MM.1S (cell line): ENCODE results near the gene CER1.
A peak's percentile ranks its signal among the peaks of the same experiment; 100 is the strongest.

Experiments
- DNase-seq: peaks from one replicate; pipeline ENCODE4 v3.0.0-alpha.2; 2015
- H2AFZ ChIP-seq: fragments of 300-600 bp; sonication (generic); 2 replicates; pipeline ENCODE4 v1.6.0; 2016; ENCODE audit warnings: antibody characterized with exemption, low read length
- H3F3A ChIP-seq: fragments of 300-600 bp; sonication (generic); 2 replicates; pipeline ENCODE4 v1.6.1; 2016; ENCODE audit warnings: mild to moderate bottlenecking, antibody characterized with exemption, low read length, moderate library complexity, mixed read lengths; ENCODE audit not compliant: insufficient read depth
- H3K27ac ChIP-seq: fragments of 300-600 bp; sonication (generic); 2 replicates; pipeline ENCODE4 v1.5.1; 2016; ENCODE audit warnings: mild to moderate bottlenecking, low read length
- H3K27me3 ChIP-seq: fragments of 300-600 bp; sonication (generic); replicated peaks from 2 replicates; pipeline ENCODE4 v1.6.0; 2016; ENCODE audit warnings: low read length; ENCODE audit not compliant: insufficient read depth
- H3K36me3 ChIP-seq: fragments of 300-600 bp; sonication (generic); replicated peaks from 2 replicates; pipeline ENCODE4 v1.6.1; 2016; ENCODE audit warnings: mild to moderate bottlenecking, low read length, mixed read lengths; ENCODE audit not compliant: insufficient read depth
- H3K4me1 ChIP-seq: fragments of 300-600 bp; sonication (generic); 2 replicates; pipeline ENCODE4 v1.6.1; 2016; ENCODE audit warnings: low read length, mixed read lengths
- H3K4me2 ChIP-seq: fragments of 300-600 bp; sonication (generic); 2 replicates; pipeline ENCODE4 v1.6.0; 2016; ENCODE audit warnings: low read depth, low read length
- H3K4me3 ChIP-seq: fragments of 300-600 bp; sonication (generic); 2 replicates; pipeline ENCODE4 v1.5.1; 2016; ENCODE audit warnings: low read length, mixed read lengths
- H3K79me2 ChIP-seq: fragments of 300-600 bp; sonication (generic); 2 replicates; pipeline ENCODE4 v1.6.1; 2016; ENCODE audit warnings: mixed run types, low read length, mixed read lengths
- H3K9ac ChIP-seq: fragments of 300-600 bp; sonication (generic); 2 replicates; pipeline ENCODE4 v1.6.1; 2016; ENCODE audit warnings: low read length, mixed read lengths
- H3K9me2 ChIP-seq: fragments of 300-600 bp; sonication (generic); replicated peaks from 2 replicates; pipeline ENCODE4 v1.6.1; 2016; ENCODE audit warnings: mild to moderate bottlenecking, low read length, mixed read lengths; ENCODE audit not compliant: insufficient read depth
- H3K9me3 ChIP-seq: fragments of 300-600 bp; sonication (generic); replicated peaks from 2 replicates; pipeline ENCODE4 v1.6.1; 2016; ENCODE audit warnings: mild to moderate bottlenecking, low read length, mixed read lengths; ENCODE audit not compliant: insufficient read depth
- H4K20me1 ChIP-seq: fragments of 300-600 bp; sonication (generic); 2 replicates; pipeline ENCODE4 v1.6.1; 2016; ENCODE audit warnings: mild to moderate bottlenecking, low read length, moderate library complexity, mixed read lengths; ENCODE audit not compliant: insufficient read depth
- EZH2 ChIP-seq: fragments of 300-600 bp; sonication (generic); optimal IDR thresholded peaks from 2 replicates; pipeline ENCODE3; 2017; ENCODE audit warnings: low read depth, mild to moderate bottlenecking, antibody characterized with exemption, low read length, mixed read lengths
- EZH2phosphoT487 ChIP-seq: fragments of 300-600 bp; sonication (generic); IDR thresholded peaks from 2 replicates; pipeline ENCODE4 v1.6.1; 2018; ENCODE audit warnings: antibody characterized with exemption, low read length
- TF ChIP-seq, protein P1 (sequence below): fragments of 300-600 bp; sonication (generic); IDR thresholded peaks from 2 replicates; pipeline ENCODE4 v1.5.1; 2016; ENCODE audit warnings: antibody characterized with exemption, low read length, mixed read lengths

CER1 gene

DNA sequence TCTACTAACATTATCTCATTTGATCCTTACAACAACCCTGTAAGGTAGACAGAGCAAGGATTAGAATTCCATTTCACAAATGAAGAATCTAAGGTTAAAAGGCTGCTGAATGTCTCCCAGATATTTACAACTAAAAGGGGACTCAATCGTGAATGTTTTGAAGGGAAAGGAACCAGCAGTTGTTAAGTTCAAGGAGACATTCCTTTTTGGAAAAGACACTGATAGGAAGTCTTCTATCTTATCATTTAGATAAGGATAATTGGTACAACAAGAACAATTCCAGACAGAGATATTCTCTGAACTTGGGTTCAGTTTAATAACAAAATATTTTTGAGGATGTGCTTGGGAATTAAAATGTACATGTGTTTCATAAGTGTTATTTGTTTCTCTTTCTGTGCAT, 37.5 kb upstream of the CER1 start:
- no peak overlapping the region for H3K4me2 ChIP-seq
- no peak overlapping the region for H2AFZ ChIP-seq
- no peak overlapping the region for H3K27ac ChIP-seq
- H3K9me3 ChIP-seq: no peaks in the 10 kb centered on the region
- H3K9ac ChIP-seq: no peak overlapping the region
- no peaks in the 10 kb centered on the region for H3K27me3 ChIP-seq
- no peaks in the 10 kb centered on the region for H3K9me2 ChIP-seq
- H3F3A ChIP-seq: no peaks in the 10 kb centered on the region
- H3K79me2 ChIP-seq: no peaks in the 10 kb centered on the region
- TF ChIP-seq EZH2: no peak
- TF ChIP-seq EZH2phosphoT487: no peak
- TF ChIP-seq, protein P1, sequence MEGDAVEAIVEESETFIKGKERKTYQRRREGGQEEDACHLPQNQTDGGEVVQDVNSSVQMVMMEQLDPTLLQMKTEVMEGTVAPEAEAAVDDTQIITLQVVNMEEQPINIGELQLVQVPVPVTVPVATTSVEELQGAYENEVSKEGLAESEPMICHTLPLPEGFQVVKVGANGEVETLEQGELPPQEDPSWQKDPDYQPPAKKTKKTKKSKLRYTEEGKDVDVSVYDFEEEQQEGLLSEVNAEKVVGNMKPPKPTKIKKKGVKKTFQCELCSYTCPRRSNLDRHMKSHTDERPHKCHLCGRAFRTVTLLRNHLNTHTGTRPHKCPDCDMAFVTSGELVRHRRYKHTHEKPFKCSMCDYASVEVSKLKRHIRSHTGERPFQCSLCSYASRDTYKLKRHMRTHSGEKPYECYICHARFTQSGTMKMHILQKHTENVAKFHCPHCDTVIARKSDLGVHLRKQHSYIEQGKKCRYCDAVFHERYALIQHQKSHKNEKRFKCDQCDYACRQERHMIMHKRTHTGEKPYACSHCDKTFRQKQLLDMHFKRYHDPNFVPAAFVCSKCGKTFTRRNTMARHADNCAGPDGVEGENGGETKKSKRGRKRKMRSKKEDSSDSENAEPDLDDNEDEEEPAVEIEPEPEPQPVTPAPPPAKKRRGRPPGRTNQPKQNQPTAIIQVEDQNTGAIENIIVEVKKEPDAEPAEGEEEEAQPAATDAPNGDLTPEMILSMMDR: no peak
- DNase-seq: no peak
- no peaks in the 10 kb centered on the region for H4K20me1 ChIP-seq
- no peaks in the 10 kb centered on the region for H3K36me3 ChIP-seq
- no peaks in the 10 kb centered on the region for H3K4me1 ChIP-seq
- H3K4me3 ChIP-seq: no peak overlapping the region

DNA sequence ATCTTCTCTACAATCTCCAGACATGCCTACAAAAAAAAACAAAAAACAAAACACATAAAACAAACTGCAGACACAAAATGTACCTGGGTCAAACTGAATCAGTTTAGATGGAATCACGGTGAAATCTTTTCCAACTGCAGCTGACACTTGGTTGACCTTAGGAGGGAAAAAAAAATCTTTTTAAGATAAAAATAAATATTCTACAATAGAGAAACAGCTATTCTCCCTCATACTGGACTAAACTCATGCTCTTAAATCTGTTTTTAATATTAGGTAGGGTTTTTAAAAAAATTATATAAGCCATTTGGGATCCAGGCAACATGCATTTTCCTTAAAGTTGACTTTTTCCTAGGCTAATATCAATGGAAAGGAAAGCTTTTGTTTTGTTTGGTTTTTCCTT, 33.8 kb upstream of the CER1 start:
- no peaks in the 10 kb centered on the region for H3F3A ChIP-seq
- no peaks in the 10 kb centered on the region for H3K79me2 ChIP-seq
- no peak overlapping the region for H3K4me2 ChIP-seq
- no peak for DNase-seq
- H3K9me3 ChIP-seq: no peaks in the 10 kb centered on the region
- no peaks in the 10 kb centered on the region for H3K27me3 ChIP-seq
- no peaks in the 10 kb centered on the region for H4K20me1 ChIP-seq
- H3K9me2 ChIP-seq: no peaks in the 10 kb centered on the region
- no peak overlapping the region for H3K27ac ChIP-seq
- no peaks in the 10 kb centered on the region for H3K36me3 ChIP-seq
- no peak overlapping the region for H3K9ac ChIP-seq
- no peaks in the 10 kb centered on the region for H3K4me1 ChIP-seq
- no peak overlapping the region for H3K4me3 ChIP-seq
- H2AFZ ChIP-seq: no peak overlapping the region
- TF ChIP-seq, protein P1: no peak
- TF ChIP-seq EZH2: no peak
- TF ChIP-seq EZH2phosphoT487: no peak

DNA sequence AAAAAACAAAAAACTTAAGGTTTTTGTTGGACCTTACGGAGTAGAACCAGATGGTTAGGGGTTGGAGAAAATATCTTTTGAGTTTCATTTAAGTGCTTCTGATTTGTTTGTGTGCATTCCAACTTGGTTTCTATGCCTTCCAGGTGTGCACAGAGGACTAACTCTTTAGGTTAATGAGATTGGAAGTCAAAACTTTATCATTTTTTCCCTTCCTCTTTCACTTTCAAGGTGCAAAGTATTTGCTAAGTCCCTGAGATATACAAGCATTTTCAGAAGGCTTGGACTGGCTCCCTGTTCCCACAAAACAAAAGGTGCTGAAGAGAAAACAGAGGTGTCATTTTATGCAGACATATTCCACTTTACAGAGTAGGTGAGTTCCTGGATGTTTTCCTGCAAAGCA, 30.3 kb upstream of the CER1 start:
- H3K4me1 ChIP-seq: no peaks in the 10 kb centered on the region
- H3K4me2 ChIP-seq: peak overlapping the region; percentile 32; the same call in 1 of the 2 replicates
- no peaks in the 10 kb centered on the region for H3K79me2 ChIP-seq
- no peak overlapping the region for H3K4me3 ChIP-seq
- H4K20me1 ChIP-seq: no peaks in the 10 kb centered on the region
- no peaks in the 10 kb centered on the region for H3K9me3 ChIP-seq
- no peak overlapping the region for H3K9ac ChIP-seq
- TF ChIP-seq, protein P1: no peak
- TF ChIP-seq EZH2phosphoT487 (no peak), EZH2 (no peak)
- no peaks in the 10 kb centered on the region for H3K9me2 ChIP-seq
- H2AFZ ChIP-seq: no peak overlapping the region
- no peaks in the 10 kb centered on the region for H3F3A ChIP-seq
- H3K27ac ChIP-seq: peak overlapping the region; percentile 27; the same call in 1 of the 2 replicates
- H3K27me3 ChIP-seq: no peaks in the 10 kb centered on the region
- H3K36me3 ChIP-seq: no peaks in the 10 kb centered on the region
- peak; percentile 39 for DNase-seq
